ENCODE results near the gene RBM33. TPM values are rescaled to one million over a fixed set of nuclear protein-coding genes. Genes with fewer than 3 reads are reported as not detected.

RBM33 gene
- total and polyA plus RNA-seq, 9 of the 15 experiments (the other 6 are each of a cell fraction or from before 2014, with no cell fraction given): 4.4 to 80.7 (median 27.3) TPM

DNA sequence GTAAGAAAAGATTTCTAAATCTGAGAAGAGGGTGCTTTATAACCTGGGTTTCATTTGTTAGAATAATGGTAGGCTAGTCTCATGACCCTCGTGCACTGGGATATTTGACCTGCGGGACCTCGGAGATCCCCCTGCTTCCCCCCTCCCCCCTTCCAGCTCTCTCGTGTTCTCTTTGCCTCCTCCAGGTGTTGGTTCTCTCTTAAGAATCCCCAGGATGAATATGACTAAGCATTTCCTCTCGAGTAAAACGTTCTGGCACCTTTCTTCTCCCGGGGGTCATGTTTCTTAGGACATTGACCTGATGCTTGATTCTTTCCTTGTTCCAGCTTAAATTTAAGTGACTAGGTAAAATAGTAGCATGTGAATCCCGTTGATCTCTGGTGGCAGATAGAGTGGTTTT, 96.6 kb downstream of the RBM33 start:
- ATAC-seq (no peak), FAIRE-seq (no peak), DNase-seq (ENCODE audit: extremely low read depth in 1 of 4, low spot score in 3 of 4) (no peak)
- H3K9me1 ChIP-seq (ENCODE audit: control insufficient read depth, insufficient read depth, low read length): no peaks in the 10 kb centered on the region
- H3K9ac ChIP-seq (ENCODE audit: insufficient read depth in 1 of 2, low read depth in 2 of 2, low read length in 2 of 2): no peak overlapping the region
- intact Hi-C loops (cut with micrococcal nuclease): no loop called here
- TF ChIP-seq ZNF507 (tag; conservative IDR thresholded peaks at IDR 0.05) (no peak), LEF1 (IDR thresholded peaks at IDR 0.05) (no peak), BRD9 (IDR thresholded peaks at IDR 0.05; ENCODE audit: low read depth, partially characterized antibody) (no peak), RUNX1 (IDR thresholded peaks at IDR 0.05; ENCODE audit: low read depth) (no peak), KLF16 (IDR thresholded peaks at IDR 0.05) (no peak), NFATC3 (IDR thresholded peaks at IDR 0.05) (no peak), ZNF766 (CRISPR knock-in tag; conservative IDR thresholded peaks at IDR 0.05) (no peak), TGIF2 (CRISPR knock-in tag; IDR thresholded peaks at IDR 0.05) (no peak), ZNF175 (CRISPR knock-in tag; IDR thresholded peaks at IDR 0.05; ENCODE audit: low read depth) (no peak), PHB (CRISPR knock-in tag; IDR thresholded peaks at IDR 0.05) (no peak), PTTG1 (tag; IDR thresholded peaks at IDR 0.05; ENCODE audit: low read depth) (no peak), NFIX (CRISPR knock-in tag; IDR thresholded peaks at IDR 0.05; ENCODE audit: low read depth) (no peak), MTA1 (IDR thresholded peaks at IDR 0.05; ENCODE audit: borderline replicate concordance) (no peak)
- TF ChIP-seq, protein P1, sequence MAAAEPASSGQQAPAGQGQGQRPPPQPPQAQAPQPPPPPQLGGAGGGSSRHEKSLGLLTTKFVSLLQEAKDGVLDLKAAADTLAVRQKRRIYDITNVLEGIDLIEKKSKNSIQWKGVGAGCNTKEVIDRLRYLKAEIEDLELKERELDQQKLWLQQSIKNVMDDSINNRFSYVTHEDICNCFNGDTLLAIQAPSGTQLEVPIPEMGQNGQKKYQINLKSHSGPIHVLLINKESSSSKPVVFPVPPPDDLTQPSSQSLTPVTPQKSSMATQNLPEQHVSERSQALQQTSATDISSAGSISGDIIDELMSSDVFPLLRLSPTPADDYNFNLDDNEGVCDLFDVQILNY (CRISPR knock-in tag; IDR thresholded peaks at IDR 0.05): no peak
- TF ChIP-seq, protein P2, sequence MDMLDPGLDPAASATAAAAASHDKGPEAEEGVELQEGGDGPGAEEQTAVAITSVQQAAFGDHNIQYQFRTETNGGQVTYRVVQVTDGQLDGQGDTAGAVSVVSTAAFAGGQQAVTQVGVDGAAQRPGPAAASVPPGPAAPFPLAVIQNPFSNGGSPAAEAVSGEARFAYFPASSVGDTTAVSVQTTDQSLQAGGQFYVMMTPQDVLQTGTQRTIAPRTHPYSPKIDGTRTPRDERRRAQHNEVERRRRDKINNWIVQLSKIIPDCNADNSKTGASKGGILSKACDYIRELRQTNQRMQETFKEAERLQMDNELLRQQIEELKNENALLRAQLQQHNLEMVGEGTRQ (CRISPR knock-in tag; IDR thresholded peaks at IDR 0.05): no peak
- in situ Hi-C loops (cut with MboI): no loop called here
- POLR2A ChIA-PET: interaction anchor here (1.1 kb wide), 1 partner anchor 9 kb away, joined by 5 read pairs; no protein-coding TSS in a partner anchor
- H3K4me3 ChIP-seq: no peak overlapping the region
- H3K9me3 ChIP-seq (replicated peaks; ENCODE audit: control insufficient read depth, insufficient read depth, low read depth, low read length): no peaks in the 10 kb centered on the region
- WGBS (ENCODE audit: insufficient coverage, low coverage, missing lambda C conversion rate): 75% methylated on average over 8 of the region's 8 CpGs
- H3K4me2 ChIP-seq (ENCODE audit: insufficient read depth, low read length): no peak overlapping the region
- CTCF ChIA-PET (ENCODE audit: low intra/inter-chr PET ratio): interaction anchor here (4.3 kb wide), 1 partner anchor 142 kb away, joined by 39 read pairs; no protein-coding TSS in a partner anchor
- H3K27me3 ChIP-seq (ENCODE audit: control insufficient read depth in 2 of 2, insufficient read depth in 2 of 2, low read length in 2 of 2): no peaks in the 10 kb centered on the region
- H3K27ac ChIP-seq (ENCODE audit: extremely low read depth, low read depth, low read length): no peak overlapping the region
- no TSS peak for BruUV-seq (replicated peaks)
- H3K36me3 ChIP-seq (ENCODE audit: control insufficient read depth, insufficient read depth, low read length): peaks cover 97% of the 10 kb centered on the region
- H3K79me2 ChIP-seq (ENCODE audit: control insufficient read depth, insufficient read depth, low read length): peaks cover 17% of the 10 kb centered on the region; the same call in 2 of the 3 replicates
- H3K4me1 ChIP-seq (replicated peaks in 1 of 2; ENCODE audit: control insufficient read depth in 2 of 2, insufficient read depth in 2 of 2, low read length in 2 of 2): no peaks in the 10 kb centered on the region
- no peaks in the 10 kb centered on the region; the same call in 1 of the 2 replicates for H4K20me1 ChIP-seq (replicated peaks; ENCODE audit: control insufficient read depth, insufficient read depth, low read length)
- no peak overlapping the region for H2AFZ ChIP-seq (ENCODE audit: low read depth, low read length)

Data from K562 (cell line).